Gastroesophageal sphincter (tissue), 3 donors: ENCODE data around the gene PDZD2.
"Not testable (repeated sequence)": the region's sequence is repeated elsewhere in the genome, so short reads cannot be mapped to it uniquely, and the experiment has no call there.

Experiments
- POLR2A ChIP-seq, 2 donors: fragments of 450-650 bp; IDR thresholded peaks; one replicate each; pipeline ENCODE4 v1.6.1; 2017; ENCODE audit warnings: antibody characterized with exemption in 2 of 2, mild to moderate bottlenecking in 2 of 2, moderate library complexity in 1 of 2
- POLR2AphosphoS5 ChIP-seq: sonication (generic); formaldehyde crosslinking; IDR thresholded peaks from one replicate; pipeline ENCODE4 v1.6.1; 2017; ENCODE audit warnings: antibody characterized with exemption
- TF ChIP-seq, protein P1 (sequence below), 4 experiments: fragments of 200-600 bp in 2 of 4; fragments of 450-650 bp in 2 of 4; sonication (generic) in 1 of 4; IDR thresholded peaks; one replicate each; pipeline ENCODE4 v1.5.1; 2017 to 2019; ENCODE audit warnings: antibody characterized with exemption in 4 of 4, mild to moderate bottlenecking in 2 of 4, moderate library complexity in 2 of 4

DNA sequence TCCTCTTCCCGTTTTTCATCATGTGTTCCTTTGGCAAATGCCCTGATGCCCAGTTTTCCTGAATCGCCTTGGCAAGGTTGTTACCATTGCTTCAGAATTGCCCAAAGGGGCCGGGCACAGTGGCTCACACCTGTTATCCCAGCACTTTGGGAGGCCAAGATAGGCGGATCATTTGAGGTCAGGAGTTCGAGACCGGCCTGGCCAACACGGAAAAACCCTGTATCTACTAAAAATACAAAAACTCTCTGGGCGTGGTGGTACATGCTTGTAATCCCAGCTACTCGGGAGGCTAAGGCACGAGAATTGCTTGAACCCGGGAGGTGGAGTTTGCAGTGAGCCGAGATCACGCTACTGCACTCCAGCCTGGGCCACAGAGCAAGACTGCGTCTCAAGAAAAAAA, 125.8 kb downstream of the PDZD2 start:
- TF ChIP-seq POLR2AphosphoS5; POLR2A (IDR thresholded peaks at IDR 0.05): not testable (repeated sequence)
- TF ChIP-seq, protein P1, sequence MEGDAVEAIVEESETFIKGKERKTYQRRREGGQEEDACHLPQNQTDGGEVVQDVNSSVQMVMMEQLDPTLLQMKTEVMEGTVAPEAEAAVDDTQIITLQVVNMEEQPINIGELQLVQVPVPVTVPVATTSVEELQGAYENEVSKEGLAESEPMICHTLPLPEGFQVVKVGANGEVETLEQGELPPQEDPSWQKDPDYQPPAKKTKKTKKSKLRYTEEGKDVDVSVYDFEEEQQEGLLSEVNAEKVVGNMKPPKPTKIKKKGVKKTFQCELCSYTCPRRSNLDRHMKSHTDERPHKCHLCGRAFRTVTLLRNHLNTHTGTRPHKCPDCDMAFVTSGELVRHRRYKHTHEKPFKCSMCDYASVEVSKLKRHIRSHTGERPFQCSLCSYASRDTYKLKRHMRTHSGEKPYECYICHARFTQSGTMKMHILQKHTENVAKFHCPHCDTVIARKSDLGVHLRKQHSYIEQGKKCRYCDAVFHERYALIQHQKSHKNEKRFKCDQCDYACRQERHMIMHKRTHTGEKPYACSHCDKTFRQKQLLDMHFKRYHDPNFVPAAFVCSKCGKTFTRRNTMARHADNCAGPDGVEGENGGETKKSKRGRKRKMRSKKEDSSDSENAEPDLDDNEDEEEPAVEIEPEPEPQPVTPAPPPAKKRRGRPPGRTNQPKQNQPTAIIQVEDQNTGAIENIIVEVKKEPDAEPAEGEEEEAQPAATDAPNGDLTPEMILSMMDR (IDR thresholded peaks at IDR 0.05) = not testable (repeated sequence)
